Fibroblast of pulmonary artery (primary cell): ENCODE results near the gene ANKRD18A.

ENCODE experiments used
- DNase-seq: peaks from one replicate; pipeline ENCODE4 v3.0.0-alpha.2; 2010; ENCODE audit warnings: low read depth
- H3K4me3 ChIP-seq: replicated peaks from 2 replicates; pipeline ENCODE4 v1.5.1; 2011; ENCODE audit warnings: low read depth, mild to moderate bottlenecking, control low read depth, low read length, moderate library complexity
- TF ChIP-seq, protein P1 (sequence below): IDR thresholded peaks from 2 replicates; pipeline ENCODE4 v1.5.1; 2011; ENCODE audit warnings: mild to moderate bottlenecking, control low read depth, low read length, inconsistent platforms; ENCODE audit errors: missing control alignments

The ANKRD18A gene

DNA sequence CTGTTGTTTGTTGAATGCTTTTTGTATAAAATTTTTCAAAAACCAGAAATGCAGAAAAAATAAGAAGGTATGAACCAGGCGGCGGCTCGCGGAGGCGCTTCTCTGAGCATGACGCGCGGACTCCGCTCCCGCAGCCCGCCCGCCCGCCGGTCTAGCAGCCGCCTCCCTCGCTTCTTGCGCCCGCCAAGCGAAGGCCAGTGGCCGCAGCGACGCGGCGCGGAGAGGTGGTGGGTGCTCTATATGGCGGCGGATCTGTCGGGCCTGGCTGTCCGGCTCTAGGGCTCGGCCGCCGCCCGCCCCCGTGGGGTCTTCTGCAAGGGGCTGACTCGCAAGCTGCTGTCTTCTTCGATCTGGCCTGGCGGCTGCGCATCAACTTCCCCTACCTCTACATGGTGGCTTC lies 93.8 kb downstream of the ANKRD18A start:
- DNase-seq = no peak
- TF ChIP-seq, protein P1, sequence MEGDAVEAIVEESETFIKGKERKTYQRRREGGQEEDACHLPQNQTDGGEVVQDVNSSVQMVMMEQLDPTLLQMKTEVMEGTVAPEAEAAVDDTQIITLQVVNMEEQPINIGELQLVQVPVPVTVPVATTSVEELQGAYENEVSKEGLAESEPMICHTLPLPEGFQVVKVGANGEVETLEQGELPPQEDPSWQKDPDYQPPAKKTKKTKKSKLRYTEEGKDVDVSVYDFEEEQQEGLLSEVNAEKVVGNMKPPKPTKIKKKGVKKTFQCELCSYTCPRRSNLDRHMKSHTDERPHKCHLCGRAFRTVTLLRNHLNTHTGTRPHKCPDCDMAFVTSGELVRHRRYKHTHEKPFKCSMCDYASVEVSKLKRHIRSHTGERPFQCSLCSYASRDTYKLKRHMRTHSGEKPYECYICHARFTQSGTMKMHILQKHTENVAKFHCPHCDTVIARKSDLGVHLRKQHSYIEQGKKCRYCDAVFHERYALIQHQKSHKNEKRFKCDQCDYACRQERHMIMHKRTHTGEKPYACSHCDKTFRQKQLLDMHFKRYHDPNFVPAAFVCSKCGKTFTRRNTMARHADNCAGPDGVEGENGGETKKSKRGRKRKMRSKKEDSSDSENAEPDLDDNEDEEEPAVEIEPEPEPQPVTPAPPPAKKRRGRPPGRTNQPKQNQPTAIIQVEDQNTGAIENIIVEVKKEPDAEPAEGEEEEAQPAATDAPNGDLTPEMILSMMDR = no peak
- no peak overlapping the region for H3K4me3 ChIP-seq

DNA sequence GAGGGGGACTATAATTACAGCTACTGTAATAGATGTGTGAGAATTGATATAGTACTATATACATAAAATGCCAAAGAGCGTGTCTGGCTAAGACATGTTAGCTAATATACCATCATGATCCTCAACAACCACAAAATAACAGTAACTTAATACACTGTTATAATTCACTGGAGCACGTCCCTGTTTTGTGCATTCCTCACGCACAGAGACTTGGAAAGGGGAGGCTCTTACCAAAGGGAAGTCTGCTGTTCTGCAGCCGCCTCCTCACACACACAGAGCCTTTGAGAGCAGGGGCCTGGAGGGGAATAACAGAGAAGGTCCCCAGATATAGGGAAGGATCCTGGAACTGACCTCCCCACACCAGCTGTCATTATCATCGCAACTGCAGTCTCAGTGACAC lies 97.3 kb downstream of the ANKRD18A start:
- TF ChIP-seq, protein P1 = no peak
- H3K4me3 ChIP-seq = no peak overlapping the region
- DNase-seq = no peak

DNA sequence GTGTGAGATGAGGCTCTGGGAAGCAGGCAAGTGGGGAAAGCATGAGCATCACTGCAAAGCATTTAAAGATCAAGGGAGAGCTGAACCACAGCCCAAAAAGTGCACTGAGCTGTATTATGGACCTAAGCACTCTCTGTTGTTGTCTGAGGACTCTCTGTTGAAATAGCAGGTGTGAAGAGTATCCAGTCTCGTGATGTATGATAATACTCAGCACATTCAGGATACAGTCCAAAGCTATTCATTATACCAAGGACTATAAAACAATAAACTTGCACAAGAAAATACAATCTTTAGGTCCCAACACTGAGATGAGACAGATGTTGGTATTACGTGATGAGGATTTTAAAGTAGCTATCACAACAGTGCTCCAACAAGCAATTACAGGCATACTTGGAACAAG lies 98.6 kb downstream of the ANKRD18A start:
- TF ChIP-seq, protein P1 = no peak
- no peak for DNase-seq
- H3K4me3 ChIP-seq = no peak overlapping the region
